ENCODE results near the gene EPN2.
"Not testable (repeated sequence)": the region's sequence is repeated elsewhere in the genome, so short reads cannot be mapped to it uniquely, and the experiment has no call there.

EPN2 gene

GRCh38 chr17:19237139-19237388 lies at the start of gene EPN2:
TSS of gene EPN2 (plus strand) at chr17:19237366. CDS start at chr17:19283120, 45,754 bp downstream.
- peak; percentile 49 for DNase-seq (ENCODE audit: low read depth)

- not testable (repeated sequence) for DNase-seq (ENCODE audit: low read depth)
These were observed 49.0 kb upstream of the EPN2 start for GRCh38 chr17:19187883-19188869.

GRCh38 chr17:19188870-19189708 lies 48.1 kb upstream of the EPN2 start:
- not testable (repeated sequence) for DNase-seq (ENCODE audit: low read depth)

- DNase-seq (ENCODE audit: low read depth) = not testable (repeated sequence)
These were observed 47.3 kb upstream of the EPN2 start for GRCh38 chr17:19189781-19190405.

GRCh38 chr17:19196382-19197204 lies 40.6 kb upstream of the EPN2 start:
- DNase-seq (ENCODE audit: low read depth) = not testable (repeated sequence)

GRCh38 chr17:19202448-19202847 lies 34.7 kb upstream of the EPN2 start:
- DNase-seq (ENCODE audit: low read depth) = not testable (repeated sequence)

GRCh38 chr17:19203429-19203828 lies 33.7 kb upstream of the EPN2 start:
- not testable (repeated sequence) for DNase-seq (ENCODE audit: low read depth)

- DNase-seq (ENCODE audit: low read depth) = not testable (repeated sequence)
These were observed 21.9 kb upstream of the EPN2 start for GRCh38 chr17:19215074-19215860.

GRCh38 chr17:19216148-19216926 lies 20.8 kb upstream of the EPN2 start:
- not testable (repeated sequence) for DNase-seq (ENCODE audit: low read depth)

GRCh38 chr17:19218914-19219313 lies 18.3 kb upstream of the EPN2 start:
- DNase-seq (ENCODE audit: low read depth) = not testable (repeated sequence)

GRCh38 chr17:19219384-19219783 lies 17.8 kb upstream of the EPN2 start:
- not testable (repeated sequence) for DNase-seq (ENCODE audit: low read depth)

- not testable (repeated sequence) for DNase-seq (ENCODE audit: low read depth)
These were observed 17.0 kb upstream of the EPN2 start for GRCh38 chr17:19220195-19220594.

- not testable (repeated sequence) for DNase-seq (ENCODE audit: low read depth)
These were observed 10.3 kb upstream of the EPN2 start for GRCh38 chr17:19226610-19227588.

GRCh38 chr17:19234676-19235075 lies 2.5 kb upstream of the EPN2 start:
- not testable (repeated sequence) for DNase-seq (ENCODE audit: low read depth)

GRCh38 chr17:19236351-19237138 lies 621 bp upstream of the EPN2 start:
- DNase-seq (ENCODE audit: low read depth) = not testable (repeated sequence)

- no peak for DNase-seq (ENCODE audit: low read depth)
These were observed 412 bp downstream of the EPN2 start for GRCh38 chr17:19237389-19238166.

GRCh38 chr17:19238167-19238505 lies 970 bp downstream of the EPN2 start:
- no peak for DNase-seq (ENCODE audit: low read depth)
